Mesendoderm (in vitro differentiated cells): ENCODE data around the gene TP53AIP1.

Source experiments
- DNase-seq: peaks from one replicate; pipeline ENCODE4 v3.0.0; 2013
- H2AK5ac ChIP-seq: 2 replicates; pipeline ENCODE4 v1.6.1; 2013; ENCODE audit warnings: low read length, inconsistent platforms
- H2BK120ac ChIP-seq: 2 replicates; pipeline ENCODE4 v1.6.1; 2013; ENCODE audit warnings: low read depth, mild to moderate bottlenecking, low read length, moderate library complexity, mixed read lengths
- H2BK15ac ChIP-seq: replicated peaks from 2 replicates; pipeline ENCODE4 v1.6.1; 2013; ENCODE audit warnings: low read depth, mild to moderate bottlenecking, moderate library complexity
- H2BK5ac ChIP-seq: 2 replicates; pipeline ENCODE4 v1.6.1; 2013; ENCODE audit warnings: low read length, inconsistent platforms
- H3K18ac ChIP-seq: 2 replicates; pipeline ENCODE4 v1.6.1; 2013; ENCODE audit warnings: mild to moderate bottlenecking, low read length, mixed read lengths
- H3K23ac ChIP-seq: one replicate; pipeline ENCODE4 v1.6.1; 2013; ENCODE audit warnings: low read length
- H3K27ac ChIP-seq: 2 replicates; pipeline ENCODE4 v1.5.1; 2013; ENCODE audit warnings: low read depth, mild to moderate bottlenecking, inconsistent platforms, low read length, moderate library complexity
- H3K27me3 ChIP-seq: 2 replicates; pipeline ENCODE4 v1.6.1; 2013; ENCODE audit warnings: low read length, control low read depth, mild to moderate bottlenecking, inconsistent platforms; ENCODE audit not compliant: insufficient read depth, poor library complexity
- H3K36me3 ChIP-seq: 2 replicates; pipeline ENCODE4 v1.6.1; 2013; ENCODE audit warnings: low read length, inconsistent platforms; ENCODE audit not compliant: control insufficient read depth, insufficient read depth
- H3K4ac ChIP-seq: one replicate; pipeline ENCODE4 v1.6.1; 2013; ENCODE audit warnings: low read depth, mild to moderate bottlenecking, low read length, moderate library complexity
- H3K4me1 ChIP-seq: 2 replicates; pipeline ENCODE4 v1.6.1; 2013; ENCODE audit warnings: low read depth, low read length, inconsistent platforms; ENCODE audit not compliant: control insufficient read depth
- H3K4me2 ChIP-seq: 2 replicates; pipeline ENCODE4 v1.6.1; 2013; ENCODE audit warnings: low read length
- H3K4me3 ChIP-seq: 2 replicates; pipeline ENCODE4 v1.5.1; 2013; ENCODE audit warnings: mild to moderate bottlenecking, low read length
- H3K56ac ChIP-seq: one replicate; pipeline ENCODE4 v1.6.1; 2013; ENCODE audit warnings: low read length
- H3K79me1 ChIP-seq: 2 replicates; pipeline ENCODE4 v1.6.1; 2013; ENCODE audit warnings: low read length, inconsistent platforms
- H3K79me2 ChIP-seq: 2 replicates; pipeline ENCODE4 v1.6.1; 2013; ENCODE audit warnings: mild to moderate bottlenecking, low read length; ENCODE audit not compliant: control insufficient read depth, insufficient read depth
- H3K9ac ChIP-seq: 2 replicates; pipeline ENCODE4 v1.6.1; 2013; ENCODE audit warnings: low read length, inconsistent platforms
- H4K5ac ChIP-seq: one replicate; pipeline ENCODE4 v1.6.1; 2013; ENCODE audit warnings: low read length
- H4K8ac ChIP-seq: one replicate; pipeline ENCODE4 v1.6.1; 2013; ENCODE audit warnings: low read depth, mild to moderate bottlenecking, control low read depth, low read length, moderate library complexity
- WGBS: extraction: QIAGEN DNeasy Blood & Tissue Kit; methylation state at CpG from one replicate; pipeline ENCODE4 v1.1.7; 2013; ENCODE audit warnings: low lambda C conversion rate, missing lambda C conversion rate; ENCODE audit not compliant: insufficient coverage; ENCODE audit errors: extremely low coverage; 5-methylcytosine and 5-hydroxymethylcytosine counted together

TP53AIP1 gene

DNA sequence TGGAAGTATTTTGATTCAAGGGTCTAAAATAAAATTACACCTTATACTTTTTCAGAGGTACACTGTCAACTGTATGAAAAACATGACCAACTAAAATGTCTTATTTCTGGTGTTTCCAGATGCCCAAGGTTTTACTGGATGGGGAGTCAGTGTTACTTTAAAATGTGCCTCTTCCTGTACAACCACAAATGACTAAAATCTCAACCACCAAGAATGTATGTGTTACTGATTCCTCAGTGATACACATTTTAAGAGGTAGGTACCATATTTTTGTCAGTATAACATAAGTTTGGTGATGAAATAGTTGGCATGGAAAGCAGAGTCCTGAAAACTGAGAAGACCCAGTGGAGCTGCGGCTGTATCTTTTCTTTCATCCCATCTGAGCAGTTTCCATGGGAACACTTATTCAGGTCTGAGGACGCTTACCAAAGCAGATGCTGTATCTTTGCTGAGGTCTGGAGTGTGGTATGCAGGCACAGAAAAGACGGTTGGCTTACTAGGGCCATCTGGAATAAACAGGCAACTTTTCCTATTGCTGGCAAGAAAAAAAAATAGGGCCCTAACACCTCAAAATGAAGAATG, 21.2 kb upstream of the TP53AIP1 start:
- no peak overlapping the region for H2BK120ac ChIP-seq
- no peak overlapping the region for H2BK15ac ChIP-seq
- DNase-seq = peak; percentile 79
- no peak overlapping the region for H2AK5ac ChIP-seq
- H3K79me1 ChIP-seq = no peaks in the 10 kb centered on the region
- no CpG with 5 or more reads among the region's 3 CpGs for WGBS
- H3K56ac ChIP-seq = peak overlapping the region; percentile 51
- no peaks in the 10 kb centered on the region for H3K36me3 ChIP-seq
- no peaks in the 10 kb centered on the region for H3K79me2 ChIP-seq
- H3K4me2 ChIP-seq = no peak overlapping the region
- H3K4me1 ChIP-seq = peaks cover 6% of the 10 kb centered on the region
- H3K27me3 ChIP-seq = no peaks in the 10 kb centered on the region
- H3K23ac ChIP-seq = no peak overlapping the region
- no peak overlapping the region for H4K5ac ChIP-seq
- H3K9ac ChIP-seq = no peak overlapping the region
- H3K4ac ChIP-seq = no peak overlapping the region
- no peak overlapping the region for H2BK5ac ChIP-seq
- H3K4me3 ChIP-seq = no peak overlapping the region
- no peak overlapping the region for H4K8ac ChIP-seq
- peak overlapping the region; percentile 45 for H3K27ac ChIP-seq
- H3K18ac ChIP-seq = no peak overlapping the region

DNA sequence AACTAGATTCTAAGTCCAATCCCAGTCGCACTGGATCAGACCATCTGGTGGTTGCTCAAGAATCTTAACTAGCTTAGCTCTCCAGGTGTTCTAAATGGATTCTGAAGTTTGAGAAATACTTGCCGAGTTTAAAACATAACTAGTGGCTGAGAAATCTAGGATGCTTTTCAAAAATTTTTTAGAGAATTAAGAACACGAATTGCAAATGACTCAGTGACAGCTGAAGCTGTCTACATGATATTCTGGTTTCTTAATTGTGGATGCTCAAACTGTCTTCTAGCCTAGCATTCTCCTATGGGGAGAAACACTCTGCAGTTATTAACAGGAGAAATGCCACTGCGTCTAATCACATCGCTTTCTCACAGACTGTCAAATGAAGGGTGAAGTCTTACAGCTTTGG, 20.2 kb upstream of the TP53AIP1 start:
- no peak overlapping the region for H3K27ac ChIP-seq
- no peak overlapping the region for H3K4me3 ChIP-seq
- no peak overlapping the region for H3K9ac ChIP-seq
- H4K8ac ChIP-seq = no peak overlapping the region
- H3K18ac ChIP-seq = no peak overlapping the region
- H2AK5ac ChIP-seq = no peak overlapping the region
- no peak overlapping the region for H3K4ac ChIP-seq
- H3K4me2 ChIP-seq = no peak overlapping the region
- no CpG with 5 or more reads among the region's 5 CpGs for WGBS
- no peak overlapping the region for H3K56ac ChIP-seq
- DNase-seq = no peak
- H3K36me3 ChIP-seq = no peaks in the 10 kb centered on the region
- H3K79me2 ChIP-seq = no peaks in the 10 kb centered on the region
- H2BK120ac ChIP-seq = no peak overlapping the region
- no peaks in the 10 kb centered on the region for H3K27me3 ChIP-seq
- H4K5ac ChIP-seq = no peak overlapping the region
- H2BK5ac ChIP-seq = no peak overlapping the region
- no peak overlapping the region for H3K23ac ChIP-seq
- peaks cover 6% of the 10 kb centered on the region for H3K4me1 ChIP-seq
- no peaks in the 10 kb centered on the region for H3K79me1 ChIP-seq
- H2BK15ac ChIP-seq = no peak overlapping the region

DNA sequence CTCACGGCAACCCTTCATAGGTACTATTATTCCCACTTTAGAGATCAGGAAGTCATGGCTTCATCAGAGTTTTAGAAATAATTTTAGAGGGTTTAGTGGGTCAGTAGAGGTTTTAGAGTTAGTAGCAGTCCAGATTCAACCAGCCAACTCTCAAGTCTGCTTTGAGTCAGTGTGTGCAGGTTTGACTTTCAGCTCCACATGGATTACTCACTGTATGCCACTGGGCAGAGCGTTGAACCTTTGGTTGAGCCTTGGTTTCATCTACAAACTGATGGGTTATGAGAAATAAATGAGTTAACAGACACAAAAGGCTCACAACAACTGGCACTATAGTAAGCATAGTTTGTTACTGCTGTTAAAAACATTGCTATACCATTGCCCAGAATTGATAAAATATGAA, 19.0 kb upstream of the TP53AIP1 start:
- no peak overlapping the region for H2BK15ac ChIP-seq
- no peak overlapping the region for H3K4me2 ChIP-seq
- H3K23ac ChIP-seq = no peak overlapping the region
- H3K4ac ChIP-seq = no peak overlapping the region
- no peak overlapping the region for H2BK120ac ChIP-seq
- H4K8ac ChIP-seq = no peak overlapping the region
- H2BK5ac ChIP-seq = no peak overlapping the region
- WGBS = no CpG with 5 or more reads among the region's 2 CpGs
- no peak overlapping the region for H3K27ac ChIP-seq
- H3K4me1 ChIP-seq = peaks cover 4% of the 10 kb centered on the region
- H3K18ac ChIP-seq = no peak overlapping the region
- no peaks in the 10 kb centered on the region for H3K27me3 ChIP-seq
- no peak overlapping the region for H3K56ac ChIP-seq
- DNase-seq = no peak
- H3K79me2 ChIP-seq = no peaks in the 10 kb centered on the region
- no peaks in the 10 kb centered on the region for H3K36me3 ChIP-seq
- no peak overlapping the region for H4K5ac ChIP-seq
- H3K9ac ChIP-seq = no peak overlapping the region
- no peak overlapping the region for H2AK5ac ChIP-seq
- no peak overlapping the region for H3K4me3 ChIP-seq
- H3K79me1 ChIP-seq = no peaks in the 10 kb centered on the region

DNA sequence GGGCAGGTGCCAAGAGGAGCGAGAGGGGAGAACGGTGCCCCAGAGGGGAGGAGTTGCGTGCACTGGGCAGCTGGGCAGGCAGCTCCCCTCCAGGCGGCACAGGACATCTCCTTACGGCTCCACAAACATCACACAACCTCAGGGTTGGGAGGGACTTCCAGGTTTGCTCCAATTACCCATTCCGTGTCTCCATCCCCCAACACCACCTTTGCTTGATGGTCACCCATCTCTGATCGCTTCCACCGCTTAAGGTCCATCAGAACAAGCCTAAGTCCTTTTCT, 14.5 kb upstream of the TP53AIP1 start:
- H3K18ac ChIP-seq = no peak overlapping the region
- no peak overlapping the region for H3K4me2 ChIP-seq
- H3K56ac ChIP-seq = no peak overlapping the region
- no peaks in the 10 kb centered on the region for H3K27me3 ChIP-seq
- no peak overlapping the region for H2BK5ac ChIP-seq
- H3K4ac ChIP-seq = no peak overlapping the region
- H3K4me1 ChIP-seq = no peaks in the 10 kb centered on the region
- no peak overlapping the region for H3K27ac ChIP-seq
- no peaks in the 10 kb centered on the region for H3K79me2 ChIP-seq
- no peak overlapping the region for H4K5ac ChIP-seq
- no peak overlapping the region for H2BK120ac ChIP-seq
- no peak overlapping the region for H3K23ac ChIP-seq
- no peak overlapping the region for H4K8ac ChIP-seq
- no peak overlapping the region for H3K4me3 ChIP-seq
- DNase-seq = no peak
- H3K9ac ChIP-seq = no peak overlapping the region
- WGBS = no CpG with 5 or more reads among the region's 8 CpGs
- no peak overlapping the region for H2BK15ac ChIP-seq
- no peaks in the 10 kb centered on the region for H3K36me3 ChIP-seq
- no peak overlapping the region for H2AK5ac ChIP-seq
- no peaks in the 10 kb centered on the region for H3K79me1 ChIP-seq

DNA sequence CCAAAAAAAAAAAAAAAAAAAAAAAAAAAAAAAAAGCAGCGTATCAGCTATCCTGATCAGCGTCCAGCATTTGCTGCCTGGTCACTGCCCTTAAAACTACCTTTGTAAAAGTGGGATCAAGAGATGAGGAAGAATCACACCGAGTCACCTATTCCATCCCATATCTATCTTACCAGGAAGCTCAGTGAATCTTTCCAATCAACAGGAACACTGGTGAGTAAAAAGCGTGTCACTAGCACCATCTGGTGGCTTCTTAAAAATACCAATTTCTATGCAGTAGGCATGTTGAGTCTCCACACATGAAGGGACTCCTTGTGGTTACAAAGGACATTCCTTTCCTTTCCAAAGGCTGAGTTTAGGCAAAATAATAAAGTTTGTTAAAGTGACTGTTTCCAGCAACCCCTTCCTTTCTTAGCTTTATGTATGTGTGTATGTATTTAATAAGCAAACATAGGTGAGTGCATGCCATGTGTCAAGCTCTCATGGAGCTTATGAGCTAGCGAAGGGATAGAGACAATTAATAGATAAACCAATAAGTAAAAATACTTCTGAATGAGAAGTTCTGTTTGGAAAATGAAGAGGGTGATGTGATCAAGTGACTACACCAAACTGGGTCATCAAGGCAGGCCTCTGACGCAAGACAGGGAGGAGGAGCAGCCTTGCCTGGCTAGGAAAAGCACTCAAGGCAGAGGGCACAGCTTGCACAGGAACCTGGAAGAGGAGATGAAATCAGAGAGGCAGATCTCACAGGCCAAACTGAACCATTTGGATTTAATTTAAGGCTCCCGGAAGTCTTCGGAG, 13.9 kb upstream of the TP53AIP1 start:
- peak; percentile 89 for DNase-seq
- Histone ChIP-seq H3K9ac (no peak overlapping the region), H3K79me2 (no peaks in the 10 kb centered on the region), H3K18ac (no peak overlapping the region), H3K4me3 (no peak overlapping the region), H3K4me1 (no peaks in the 10 kb centered on the region), H3K79me1 (no peaks in the 10 kb centered on the region), H3K23ac (no peak overlapping the region), H3K27me3 (no peaks in the 10 kb centered on the region), H2BK15ac (no peak overlapping the region), H3K27ac (no peak overlapping the region), H3K56ac (no peak overlapping the region), H4K8ac (no peak overlapping the region), H2BK120ac (no peak overlapping the region), H3K36me3 (no peaks in the 10 kb centered on the region), H3K4me2 (no peak overlapping the region), H3K4ac (no peak overlapping the region), H4K5ac (no peak overlapping the region), H2BK5ac (no peak overlapping the region), H2AK5ac (no peak overlapping the region)
- WGBS = no CpG with 5 or more reads among the region's 8 CpGs

DNA sequence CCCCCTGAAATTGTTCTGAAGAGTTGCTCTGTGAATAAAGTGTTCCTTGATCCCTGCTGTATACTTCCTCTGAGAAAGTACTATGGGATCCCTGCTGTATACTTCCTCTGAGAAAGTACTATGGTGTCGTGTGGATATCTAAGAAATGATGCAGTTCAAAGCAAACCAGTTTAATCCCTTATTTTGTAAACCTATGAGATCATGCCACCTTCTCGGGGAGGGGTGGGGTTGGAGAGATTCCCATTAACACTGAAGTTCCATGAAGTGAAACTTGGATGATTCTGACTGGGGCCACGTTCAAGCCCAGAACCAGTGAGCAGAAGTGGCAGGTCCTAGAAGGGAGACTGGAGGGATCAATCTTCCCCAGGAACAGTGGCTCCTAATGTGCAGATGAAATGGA, 13.0 kb upstream of the TP53AIP1 start:
- Histone ChIP-seq H2BK5ac (no peak overlapping the region), H3K4me1 (no peaks in the 10 kb centered on the region), H3K27ac (no peak overlapping the region), H3K79me1 (no peaks in the 10 kb centered on the region), H3K4me2 (no peak overlapping the region), H3K18ac (no peak overlapping the region), H3K27me3 (no peaks in the 10 kb centered on the region), H3K4ac (no peak overlapping the region), H2BK120ac (no peak overlapping the region), H4K5ac (no peak overlapping the region), H3K9ac (no peak overlapping the region), H2BK15ac (no peak overlapping the region), H4K8ac (no peak overlapping the region), H3K4me3 (no peak overlapping the region), H3K79me2 (no peaks in the 10 kb centered on the region), H2AK5ac (no peak overlapping the region), H3K56ac (no peak overlapping the region), H3K36me3 (no peaks in the 10 kb centered on the region), H3K23ac (no peak overlapping the region)
- WGBS = no CpG with 5 or more reads among the region's 3 CpGs
- no peak for DNase-seq
